AG04450 (cell line): ENCODE measurements around the gene TTC28. TPM values are rescaled to one million over a fixed set of nuclear protein-coding genes. Genes with fewer than 3 reads are reported as not detected.

Source experiments
- CTCF ChIA-PET: fragments of 300-600, 350-600 bp; formaldehyde crosslinking; extraction: SDS; loops from one replicate; lab custom pipeline; 2022; ENCODE audit warnings: antibody characterized with exemption, inconsistent platforms; lab: Charles Lee
- POLR2A ChIA-PET: fragments of 350-600 bp; formaldehyde crosslinking; extraction: SDS; loops from one replicate; lab custom pipeline; 2021; ENCODE audit warnings: antibody characterized with exemption, inconsistent platforms; lab: Yijun Ruan, JAX
- DNase-seq: peaks from one replicate; pipeline ENCODE4 v3.0.0-alpha.2; 2011; ENCODE audit warnings: low read depth, low spot score
- H3K27ac ChIP-seq: one replicate; pipeline ENCODE4 v1.5.1; 2012; ENCODE audit warnings: low read depth, low read length, control low read depth
- H3K27me3 ChIP-seq: one replicate; pipeline ENCODE4 v1.6.0; 2012; ENCODE audit warnings: low read length; ENCODE audit not compliant: control insufficient read depth, insufficient read depth
- H3K4me3 ChIP-seq: 2 replicates; pipeline ENCODE4 v1.5.1; 2011; ENCODE audit warnings: mild to moderate bottlenecking, low read depth, low read length, control low read depth
- H3K9me3 ChIP-seq: 2 replicates; pipeline ENCODE4 v1.5.1; 2012; ENCODE audit warnings: low read length; ENCODE audit not compliant: control insufficient read depth, insufficient read depth
- polyA plus RNA-seq: library from polyadenylated mRNA; depleted of rRNA; stranded (reverse); fragments of >200 nt; gene quantifications from 2 replicates; pipeline ENCODE4 v1.2.3, GENCODE V29; 2011
- TF ChIP-seq, protein P1 (sequence below): IDR thresholded peaks from 2 replicates; pipeline ENCODE4 v1.5.1; 2011; ENCODE audit warnings: low read depth, low read length, control low read depth, inconsistent platforms

The TTC28 gene
- polyA plus RNA-seq, 1 experiment, result 11.2 TPM

DNA sequence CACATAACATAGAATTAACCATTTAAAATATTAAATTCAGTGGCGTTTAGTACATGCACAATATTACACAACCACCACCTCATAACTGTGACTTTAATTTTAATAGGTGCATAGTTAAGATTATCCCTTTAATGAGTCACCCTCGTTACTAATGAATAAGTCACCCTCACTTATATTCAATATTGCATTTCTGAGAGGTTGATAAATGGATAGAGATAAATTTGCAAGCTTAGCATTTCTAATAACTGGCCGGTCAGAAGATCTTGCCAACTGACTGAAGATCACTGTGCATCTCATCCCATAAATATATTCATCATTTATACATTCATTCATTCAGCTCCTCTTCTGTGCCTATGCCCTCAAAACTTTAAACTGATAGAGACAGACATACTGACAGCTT, 243.7 kb downstream of the TTC28 start:
- ChIA-PET POLR2A (no interaction called here), CTCF (interaction anchor here (0.6 to 0.8 kb wide), 3 partner anchors 8 to 385 kb away, joined by 3 read pairs; no protein-coding TSS in a partner anchor)
- H3K27ac ChIP-seq, result no peak overlapping the region
- no peaks in the 10 kb centered on the region for H3K27me3 ChIP-seq
- H3K9me3 ChIP-seq, result no peaks in the 10 kb centered on the region
- TF ChIP-seq, protein P1, sequence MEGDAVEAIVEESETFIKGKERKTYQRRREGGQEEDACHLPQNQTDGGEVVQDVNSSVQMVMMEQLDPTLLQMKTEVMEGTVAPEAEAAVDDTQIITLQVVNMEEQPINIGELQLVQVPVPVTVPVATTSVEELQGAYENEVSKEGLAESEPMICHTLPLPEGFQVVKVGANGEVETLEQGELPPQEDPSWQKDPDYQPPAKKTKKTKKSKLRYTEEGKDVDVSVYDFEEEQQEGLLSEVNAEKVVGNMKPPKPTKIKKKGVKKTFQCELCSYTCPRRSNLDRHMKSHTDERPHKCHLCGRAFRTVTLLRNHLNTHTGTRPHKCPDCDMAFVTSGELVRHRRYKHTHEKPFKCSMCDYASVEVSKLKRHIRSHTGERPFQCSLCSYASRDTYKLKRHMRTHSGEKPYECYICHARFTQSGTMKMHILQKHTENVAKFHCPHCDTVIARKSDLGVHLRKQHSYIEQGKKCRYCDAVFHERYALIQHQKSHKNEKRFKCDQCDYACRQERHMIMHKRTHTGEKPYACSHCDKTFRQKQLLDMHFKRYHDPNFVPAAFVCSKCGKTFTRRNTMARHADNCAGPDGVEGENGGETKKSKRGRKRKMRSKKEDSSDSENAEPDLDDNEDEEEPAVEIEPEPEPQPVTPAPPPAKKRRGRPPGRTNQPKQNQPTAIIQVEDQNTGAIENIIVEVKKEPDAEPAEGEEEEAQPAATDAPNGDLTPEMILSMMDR, result no peak
- H3K4me3 ChIP-seq, result no peak overlapping the region
- no peak for DNase-seq

DNA sequence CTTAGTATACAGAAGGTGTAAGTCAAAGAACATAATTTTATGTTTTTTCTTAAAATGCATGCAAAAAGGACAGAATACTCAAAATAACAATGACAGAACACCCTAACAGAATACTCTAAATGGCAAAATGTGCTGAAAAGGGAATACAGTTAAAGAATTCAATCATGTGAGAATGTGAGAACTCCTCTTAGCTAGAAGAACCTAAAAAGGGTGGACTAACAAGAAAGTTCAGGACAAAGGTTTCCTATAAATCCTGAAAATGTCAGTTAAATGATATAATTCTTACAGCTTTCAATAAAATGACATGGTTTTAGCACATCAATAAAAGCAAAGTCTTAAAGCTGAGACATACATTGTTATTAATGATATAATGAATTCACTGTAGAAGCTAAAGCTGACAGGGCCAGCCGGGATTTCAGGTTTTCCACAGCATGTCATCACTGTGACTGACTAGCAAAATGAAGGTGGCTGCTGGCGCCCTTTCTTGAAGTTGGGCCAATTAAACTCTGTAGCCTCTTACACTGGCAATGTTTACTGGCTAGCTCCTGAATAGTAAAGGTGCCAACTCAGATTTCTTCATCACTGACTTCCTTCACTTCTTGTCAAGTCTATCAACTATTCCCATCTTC, 244.4 kb downstream of the TTC28 start:
- ChIA-PET POLR2A (no interaction called here), CTCF (interaction anchor here (0.5 to 0.7 kb wide), 2 partner anchors 160 to 414 kb away, joined by 3 read pairs; no protein-coding TSS in a partner anchor)
- H3K9me3 ChIP-seq, result no peaks in the 10 kb centered on the region
- no peak overlapping the region for H3K4me3 ChIP-seq
- DNase-seq, result no peak
- H3K27me3 ChIP-seq, result no peaks in the 10 kb centered on the region
- TF ChIP-seq, protein P1, result no peak
- H3K27ac ChIP-seq, result no peak overlapping the region

DNA sequence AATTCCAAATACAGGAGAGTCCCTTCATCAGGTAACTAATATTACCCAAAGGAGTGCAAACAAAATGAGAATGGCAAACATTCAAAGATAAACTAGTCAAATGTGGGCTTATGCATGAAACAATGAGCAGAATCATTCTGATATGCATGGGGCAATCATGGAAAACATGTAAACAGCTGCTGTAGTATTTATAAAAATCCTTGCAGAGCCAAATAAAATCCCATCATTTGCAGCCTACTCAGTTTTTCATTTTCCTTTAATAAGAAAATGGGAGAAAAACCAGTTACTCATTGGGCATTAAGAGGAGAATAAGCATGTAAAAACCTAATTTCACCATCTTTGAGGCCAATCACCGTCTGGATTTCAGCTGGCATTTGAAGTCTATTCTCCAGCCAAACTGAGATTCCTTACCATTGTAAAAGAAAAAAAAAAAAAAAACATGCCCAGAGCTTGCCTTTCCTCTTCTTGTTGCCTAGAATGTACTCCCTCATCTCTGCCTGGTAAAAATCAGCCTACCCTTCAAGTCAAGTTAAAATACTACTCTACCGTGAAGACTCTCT, 249.1 kb downstream of the TTC28 start:
- H3K9me3 ChIP-seq, result no peaks in the 10 kb centered on the region
- no peak overlapping the region for H3K4me3 ChIP-seq
- H3K27ac ChIP-seq, result no peak overlapping the region
- POLR2A ChIA-PET, result no interaction called here
- DNase-seq, result no peak
- TF ChIP-seq, protein P1, result no peak
- no peaks in the 10 kb centered on the region for H3K27me3 ChIP-seq
- CTCF ChIA-PET, result interaction anchor here (0.7 kb wide), 1 partner anchor 545 kb away, joined by 6 read pairs; no protein-coding TSS in a partner anchor

DNA sequence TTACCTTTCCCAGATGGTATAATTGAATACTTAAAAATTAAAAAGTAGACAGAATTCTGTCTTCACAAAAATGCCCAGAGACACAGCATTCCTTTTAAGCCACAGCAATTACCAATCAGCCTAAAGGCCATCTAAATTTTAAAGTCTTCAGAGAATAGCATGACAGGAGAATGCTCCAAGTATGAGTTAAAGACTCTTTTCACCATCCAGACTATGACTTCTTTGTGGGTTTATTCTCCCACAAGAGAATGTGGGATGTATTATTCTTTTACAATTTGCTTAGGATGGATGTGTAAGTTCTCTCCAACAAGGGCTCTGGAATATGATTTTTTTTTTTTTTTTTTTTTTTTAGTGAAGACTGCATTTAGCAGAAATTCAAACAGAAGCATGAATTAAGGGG, 249.9 kb downstream of the TTC28 start:
- TF ChIP-seq, protein P1, result no peak
- Histone ChIP-seq H3K4me3 (no peak overlapping the region), H3K27me3 (no peaks in the 10 kb centered on the region), H3K9me3 (no peaks in the 10 kb centered on the region), H3K27ac (no peak overlapping the region)
- ChIA-PET POLR2A (no interaction called here), CTCF (interaction anchor here (0.7 kb wide), 1 partner anchor 544 kb away, joined by 6 read pairs; no protein-coding TSS in a partner anchor)
- DNase-seq, result no peak

DNA sequence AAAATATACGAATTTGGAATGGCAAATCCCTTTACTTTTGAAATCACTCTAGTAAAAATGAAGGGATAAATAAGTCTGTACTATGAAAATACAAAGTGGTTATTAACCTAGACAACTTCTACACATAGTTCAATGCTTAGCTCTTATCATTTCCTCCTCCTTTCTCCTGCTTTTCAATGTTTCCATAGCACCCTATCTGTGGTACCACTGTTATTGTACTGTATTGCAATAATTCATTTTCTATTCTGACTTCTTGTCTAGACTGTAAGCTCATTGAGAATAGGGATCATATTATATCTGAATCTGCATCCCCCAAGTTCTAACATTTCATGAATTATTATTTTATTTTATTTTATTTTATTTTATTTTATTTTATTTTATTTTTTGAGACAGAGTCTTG, 251.4 kb downstream of the TTC28 start:
- CTCF ChIA-PET, result interaction anchor here (0.6 to 0.8 kb wide), 4 partner anchors 8 to 36 kb away, joined by 3 read pairs; no protein-coding TSS in a partner anchor
- Histone ChIP-seq H3K27me3 (no peaks in the 10 kb centered on the region), H3K9me3 (no peaks in the 10 kb centered on the region), H3K4me3 (no peak overlapping the region), H3K27ac (no peak overlapping the region)
- no peak for DNase-seq
- TF ChIP-seq, protein P1, result no peak
- POLR2A ChIA-PET, result interaction anchor here (0.6 kb wide), 1 partner anchor 156 kb away, joined by 3 read pairs; no protein-coding TSS in a partner anchor
